Measurements from ENCODE around the gene CHMP4A.

CHMP4A gene

DNA sequence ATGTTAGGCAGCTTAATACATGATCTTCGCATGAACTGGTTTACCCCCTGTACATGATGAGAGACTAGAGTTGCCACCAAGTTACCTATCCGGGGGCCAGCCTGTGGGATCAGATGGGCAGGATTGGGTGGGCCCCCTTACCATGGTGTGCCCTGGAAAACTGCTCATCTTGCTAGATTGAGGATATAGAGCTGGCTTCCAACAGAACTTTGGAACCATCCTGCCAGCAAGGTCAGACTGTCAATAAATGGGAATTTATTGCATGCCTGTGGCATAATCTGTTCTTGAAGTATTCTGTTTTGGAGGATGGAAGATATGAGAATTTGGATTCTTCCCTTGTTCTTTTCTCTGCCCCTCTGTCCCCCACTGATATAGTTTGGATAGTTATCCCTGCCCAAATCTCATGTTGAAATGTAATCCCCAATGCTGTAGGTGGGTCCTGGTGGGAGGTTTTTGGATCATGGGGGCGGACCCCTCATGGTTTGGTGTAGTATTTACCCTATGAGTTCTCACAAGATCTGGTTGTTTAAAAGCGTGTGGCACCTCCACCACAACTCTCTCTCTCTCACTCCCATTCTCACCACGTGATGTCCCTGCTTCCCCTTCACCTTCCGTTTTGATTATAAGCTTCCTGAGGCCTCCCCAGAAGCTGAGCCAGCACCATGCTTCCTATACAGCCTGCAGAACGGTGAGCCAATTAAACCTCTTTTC, 14.3 kb downstream of the CHMP4A start:
- DNase-seq (ENCODE audit: insufficient read length, low spot score) = no peak
- FAIRE-seq = no peak

DNA sequence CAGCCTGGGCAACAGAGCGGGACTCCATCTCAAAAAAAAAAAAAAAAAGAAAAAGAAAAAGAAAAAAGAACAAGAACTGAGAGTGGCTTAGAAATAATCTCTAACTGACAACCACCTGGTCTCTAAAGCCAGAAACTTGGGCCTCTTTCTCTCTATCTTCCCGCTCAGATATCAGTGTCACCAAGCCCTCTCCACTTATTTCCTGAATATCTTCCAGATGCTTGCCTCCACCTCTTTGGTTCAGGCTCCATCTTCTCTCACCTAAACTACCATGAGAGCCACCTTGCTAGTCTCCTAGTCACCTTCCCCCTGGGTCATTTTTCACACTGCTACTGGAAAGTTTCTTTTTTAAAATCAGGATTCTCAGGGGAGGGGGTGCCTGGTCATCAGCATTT, 16.2 kb downstream of the CHMP4A start:
- FAIRE-seq (no peak), DNase-seq (ENCODE audit: insufficient read length, low spot score) (no peak)

DNA sequence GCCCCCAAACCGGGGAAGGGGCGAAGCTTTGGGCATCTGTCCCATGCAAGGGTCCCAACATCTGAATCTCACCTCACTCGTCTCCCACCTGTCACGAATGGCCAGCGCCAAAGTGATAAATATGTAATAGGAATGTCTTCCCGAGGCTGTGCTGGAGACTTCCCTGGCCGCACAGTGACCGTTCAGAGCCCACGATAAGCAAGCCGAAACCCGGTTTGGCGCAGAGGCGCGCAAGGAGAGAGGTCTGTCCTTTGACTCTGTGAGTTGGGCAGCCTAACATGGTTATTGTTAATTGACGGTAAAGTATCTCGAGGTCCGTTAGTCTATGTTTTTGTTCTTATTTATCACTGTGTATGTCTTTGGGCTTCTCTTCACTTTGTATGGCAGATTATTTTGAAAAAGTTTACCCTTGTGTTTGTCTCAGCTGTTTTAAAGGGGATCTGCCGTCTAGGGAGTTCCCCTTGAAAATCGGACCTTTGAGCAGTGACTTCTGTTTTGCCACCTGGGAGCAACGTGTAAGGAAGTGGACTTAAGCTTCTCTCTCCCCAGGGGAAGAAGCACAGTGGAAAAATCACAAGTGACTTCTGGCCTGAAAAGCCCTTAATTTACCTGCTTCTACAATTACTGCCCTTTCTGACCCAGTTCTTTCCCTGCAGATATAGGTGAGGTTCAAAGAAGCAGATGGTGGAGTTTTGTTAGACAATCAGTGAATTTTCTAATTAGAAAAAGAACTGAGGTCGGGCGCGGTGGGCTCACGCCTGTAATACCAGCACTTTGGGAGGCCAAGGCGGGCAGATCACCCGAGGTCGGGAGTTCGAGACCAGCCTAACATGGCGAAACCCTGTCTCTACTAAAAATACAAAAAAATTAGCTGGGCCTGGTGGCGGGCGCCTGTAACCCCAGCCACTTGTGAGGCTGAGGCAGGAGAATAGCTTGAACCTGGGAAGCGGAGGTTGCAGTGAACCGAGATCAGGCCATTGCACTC, 16.9 kb downstream of the CHMP4A start:
- DNase-seq (ENCODE audit: insufficient read length, low spot score) (peak; percentile 20), FAIRE-seq (no peak)

DNA sequence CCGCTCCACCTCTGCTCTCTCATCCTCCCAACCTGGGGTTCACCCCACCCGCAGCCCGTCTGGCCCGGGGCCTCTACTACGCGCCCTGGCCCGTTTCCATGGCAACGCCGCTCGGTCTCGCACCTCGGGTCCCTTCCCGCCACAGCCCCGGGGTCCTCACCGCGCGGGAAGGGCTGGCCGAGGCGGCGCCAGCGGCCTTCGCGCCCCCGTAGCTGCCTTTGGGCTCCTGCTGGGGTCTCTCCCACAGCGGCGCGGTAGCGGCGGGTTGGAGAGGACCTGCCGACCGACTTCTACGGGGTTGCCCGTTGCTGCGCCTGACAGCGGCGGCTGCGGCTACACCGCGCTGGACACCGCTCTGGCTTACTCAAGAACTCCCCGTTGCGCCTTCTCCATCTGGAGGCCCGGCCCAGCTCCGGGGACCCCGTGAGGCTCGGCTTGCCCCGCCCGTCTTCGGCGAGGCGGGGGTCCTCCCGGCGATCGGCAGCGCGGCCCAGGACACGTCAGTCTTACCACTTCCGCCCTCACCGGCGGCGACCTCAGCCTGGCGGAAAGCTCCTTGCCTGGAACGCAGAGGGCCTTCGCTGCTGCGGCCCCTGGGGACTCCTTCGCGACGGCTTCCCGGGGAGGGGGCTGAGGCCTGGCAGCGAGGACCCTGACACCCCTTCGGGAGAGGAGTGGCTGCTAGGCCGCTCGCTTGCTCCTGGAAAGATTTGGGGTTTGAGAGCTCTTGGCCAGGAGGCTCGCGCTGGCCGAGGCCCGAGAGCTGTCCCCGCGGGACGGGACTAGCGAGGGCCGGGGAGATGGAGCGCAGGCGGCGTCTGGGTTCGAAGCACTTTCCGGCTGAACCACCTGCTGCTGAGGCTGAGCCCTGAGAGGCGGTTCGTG, 17.9 kb downstream of the CHMP4A start, which contains the start of gene TM9SF1:
Gene TM9SF1 (minus strand): TSS at position 256 of the 885 bp plus-strand sequence. CDS start 422 bp downstream, outside the sequence.
- FAIRE-seq (no peak), DNase-seq (ENCODE audit: insufficient read length, low spot score) (peak; percentile 66)

DNA sequence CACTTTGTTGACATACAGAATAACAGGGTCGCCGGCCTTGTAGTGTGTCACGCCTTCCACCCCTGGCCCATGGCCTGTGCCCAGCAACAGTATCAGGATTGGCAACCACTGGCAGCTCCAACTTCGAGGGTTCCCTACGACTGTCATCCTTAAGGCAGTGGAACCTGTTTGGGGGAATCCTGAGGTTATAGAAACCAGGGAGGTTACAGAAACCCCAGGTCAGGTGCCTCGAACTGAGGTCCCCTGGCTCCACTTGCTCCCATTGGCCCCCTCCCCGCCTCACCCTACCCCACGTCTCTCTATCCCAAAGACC, 18.5 kb downstream of the CHMP4A start:
- DNase-seq (ENCODE audit: insufficient read length, low spot score) (no peak), FAIRE-seq (no peak)

DNA sequence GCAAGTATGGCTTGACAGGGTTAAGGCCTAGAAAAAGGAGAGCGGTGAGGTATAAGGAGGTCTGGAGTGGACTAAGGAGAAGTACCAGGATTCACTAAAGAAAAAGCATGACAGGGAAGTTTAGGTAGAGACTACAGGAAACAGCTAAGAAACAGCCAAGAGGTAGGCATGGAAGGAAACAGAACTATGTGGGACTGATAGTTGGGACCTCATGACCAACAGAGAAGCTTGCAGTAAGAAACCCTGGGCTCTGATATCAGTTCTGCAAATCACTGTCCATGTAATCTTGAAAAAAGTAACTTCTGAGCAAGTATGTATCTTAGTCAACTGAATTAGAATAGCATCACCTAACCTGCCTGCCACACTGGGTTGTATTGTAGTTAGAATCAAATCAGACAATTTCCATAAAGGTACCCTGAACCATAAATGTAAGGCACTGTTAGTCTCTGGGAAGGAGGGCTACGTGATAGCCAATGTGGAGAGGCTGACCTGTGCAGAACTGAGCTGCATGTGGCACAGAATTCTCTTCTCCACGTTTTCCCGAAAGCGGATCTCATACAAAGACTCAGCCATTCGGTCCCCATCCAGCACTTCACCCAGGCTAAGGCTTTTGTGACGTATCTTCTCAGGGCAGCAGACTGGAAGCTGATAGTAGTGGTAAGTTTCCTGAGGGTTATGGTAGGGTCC, 19.0 kb downstream of the CHMP4A start:
- DNase-seq (ENCODE audit: insufficient read length, low spot score) (no peak), FAIRE-seq (no peak)

DNA sequence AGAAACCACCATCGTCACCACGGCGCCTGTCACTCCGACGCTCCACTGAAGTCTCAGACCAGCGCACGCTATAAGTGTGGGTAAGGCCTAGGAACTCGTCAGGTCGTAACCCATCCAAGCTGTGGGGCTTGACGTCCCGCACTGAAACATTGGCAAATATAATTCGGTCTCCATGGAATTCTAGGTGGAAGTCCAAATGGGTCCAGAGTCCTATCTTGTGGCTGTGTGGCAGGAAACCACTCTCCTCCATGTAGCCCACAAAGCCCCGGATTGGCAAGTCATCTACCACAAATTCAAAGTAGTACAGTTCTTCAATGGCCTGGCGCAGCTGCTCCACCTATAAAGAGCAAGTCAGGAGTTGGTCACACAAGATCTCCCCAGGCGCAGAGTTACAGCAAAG, 20.4 kb downstream of the CHMP4A start:
- FAIRE-seq (no peak), DNase-seq (ENCODE audit: insufficient read length, low spot score) (no peak)

DNA sequence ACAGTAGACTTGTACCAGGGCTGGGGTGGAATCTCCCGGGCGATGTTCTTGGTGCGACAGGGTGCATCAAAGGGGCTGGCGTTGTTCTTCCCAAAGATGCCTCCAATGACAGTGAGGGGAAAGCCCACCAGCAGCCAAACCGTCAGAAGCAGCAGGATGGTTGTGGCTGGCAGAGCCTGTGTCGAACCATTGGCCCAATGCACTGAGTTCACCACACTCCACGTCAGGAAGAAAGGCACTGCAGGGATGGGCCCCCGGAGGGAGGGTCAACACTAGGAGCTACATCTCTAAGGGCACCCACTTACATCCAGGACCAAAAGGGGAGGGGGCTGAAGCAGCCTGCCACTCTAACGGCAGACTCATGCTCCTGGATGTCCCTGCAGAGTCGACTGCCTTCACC, 22.9 kb downstream of the CHMP4A start:
- no peak for FAIRE-seq

DNA sequence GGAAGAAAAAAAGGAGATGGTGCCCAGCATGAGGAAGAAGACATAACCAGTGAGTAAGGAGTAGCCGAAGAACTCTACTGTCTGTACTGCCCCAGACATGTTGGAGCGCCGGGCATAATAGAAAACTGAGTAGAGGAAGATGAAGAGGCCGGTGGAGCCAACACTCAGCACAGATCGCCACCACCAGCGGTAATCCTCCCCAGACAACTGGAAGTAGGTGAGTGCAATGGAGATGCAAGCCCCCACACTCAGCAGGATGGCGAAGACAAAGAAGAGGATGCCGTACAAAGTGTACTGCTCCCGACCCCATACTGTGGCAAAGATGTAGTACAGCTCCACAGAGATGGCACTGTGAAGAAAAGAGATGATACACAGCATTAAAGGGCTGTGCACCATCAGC, 23.8 kb downstream of the CHMP4A start:
- DNase-seq (ENCODE audit: insufficient read length, low spot score) (no peak), FAIRE-seq (no peak)

More for the DNA sequence above, 22.9 kb downstream of the CHMP4A start:
- no peak for DNase-seq (ENCODE audit: insufficient read length, low spot score)

DNA sequence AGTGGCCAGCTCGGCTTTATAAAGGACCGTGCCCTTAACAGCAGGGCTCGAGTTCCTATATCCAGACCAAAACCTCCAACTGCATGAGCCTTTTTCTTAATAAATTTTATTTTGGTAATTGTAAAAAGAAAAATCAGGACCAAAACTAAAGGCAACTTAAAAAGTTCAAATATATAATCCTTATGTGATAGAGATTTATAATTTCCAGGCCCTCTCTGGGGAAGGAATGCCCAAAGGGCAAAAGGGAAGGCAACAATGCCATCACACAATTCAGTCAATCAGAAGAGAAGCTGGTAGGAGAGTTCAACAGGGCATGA, 24.3 kb downstream of the CHMP4A start:
- DNase-seq (ENCODE audit: insufficient read length, low spot score) (no peak), FAIRE-seq (no peak)

DNA sequence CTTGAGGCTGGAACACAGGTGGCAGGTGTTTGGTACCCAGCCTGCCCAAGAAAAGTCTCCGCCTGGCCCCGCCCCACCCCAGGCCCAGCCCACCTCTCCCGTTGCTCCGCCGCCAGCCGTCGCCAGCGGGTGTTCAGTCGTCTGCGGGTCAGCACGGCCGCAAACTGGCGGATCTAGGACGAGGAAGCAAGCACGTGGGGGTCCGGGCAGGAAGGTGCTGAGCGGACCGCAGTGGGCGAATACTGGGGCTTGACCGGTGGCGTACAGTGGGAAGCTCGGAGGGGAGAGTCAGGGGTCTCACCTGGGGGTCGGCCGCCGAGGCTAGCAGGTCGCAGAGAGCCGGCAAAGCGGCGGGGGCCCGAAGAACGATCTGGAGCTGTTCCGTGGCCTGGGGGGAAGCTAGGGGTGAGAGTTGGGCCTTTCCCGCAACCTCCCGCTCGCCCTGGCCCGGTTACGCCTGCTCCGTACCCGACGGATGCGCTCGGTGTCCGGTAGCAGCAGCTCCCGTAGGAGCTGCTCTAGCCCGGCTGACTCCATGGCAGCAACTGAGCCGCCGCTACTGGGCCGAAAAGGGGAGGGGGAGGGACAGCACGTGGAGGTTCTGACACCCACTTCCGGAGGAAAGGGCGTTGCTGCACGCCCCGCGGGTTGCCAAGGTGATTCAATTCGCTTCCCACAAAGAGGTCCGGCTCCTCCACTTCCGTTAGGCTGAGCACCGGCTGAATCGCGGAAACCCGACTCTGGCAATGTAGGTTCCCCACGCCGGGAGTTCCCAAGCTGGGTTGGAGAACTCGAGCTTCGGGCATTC, 24.8 kb downstream of the CHMP4A start, which contains the start of gene IPO4:
Gene IPO4 (minus strand): TSS at position 566 of the 808 bp plus-strand sequence. CDS start 29 bp downstream, at position 537.
- peak; percentile 90 for DNase-seq (ENCODE audit: insufficient read length, low spot score)
- FAIRE-seq = no peak

DNA sequence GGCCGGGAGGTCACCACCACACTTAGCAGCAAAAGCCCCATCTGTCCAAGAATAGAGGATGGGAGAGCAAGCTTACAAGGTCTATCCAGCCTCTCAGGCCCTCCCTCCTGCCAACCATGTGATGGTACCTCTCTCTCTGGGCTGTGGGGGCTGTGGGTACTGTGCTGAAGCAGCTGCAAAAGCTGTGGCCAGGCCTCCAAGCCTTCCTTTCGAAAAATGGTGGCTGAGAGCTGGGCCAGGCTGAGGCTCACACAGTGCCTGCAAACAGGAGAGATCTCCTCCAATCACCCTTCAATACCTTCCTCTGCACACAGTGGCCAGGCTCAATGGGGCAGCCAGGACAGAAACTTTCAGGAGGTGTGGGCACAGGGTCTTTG, 25.8 kb downstream of the CHMP4A start:
- FAIRE-seq = no peak
- DNase-seq (ENCODE audit: insufficient read length, low spot score) = no peak

DNA sequence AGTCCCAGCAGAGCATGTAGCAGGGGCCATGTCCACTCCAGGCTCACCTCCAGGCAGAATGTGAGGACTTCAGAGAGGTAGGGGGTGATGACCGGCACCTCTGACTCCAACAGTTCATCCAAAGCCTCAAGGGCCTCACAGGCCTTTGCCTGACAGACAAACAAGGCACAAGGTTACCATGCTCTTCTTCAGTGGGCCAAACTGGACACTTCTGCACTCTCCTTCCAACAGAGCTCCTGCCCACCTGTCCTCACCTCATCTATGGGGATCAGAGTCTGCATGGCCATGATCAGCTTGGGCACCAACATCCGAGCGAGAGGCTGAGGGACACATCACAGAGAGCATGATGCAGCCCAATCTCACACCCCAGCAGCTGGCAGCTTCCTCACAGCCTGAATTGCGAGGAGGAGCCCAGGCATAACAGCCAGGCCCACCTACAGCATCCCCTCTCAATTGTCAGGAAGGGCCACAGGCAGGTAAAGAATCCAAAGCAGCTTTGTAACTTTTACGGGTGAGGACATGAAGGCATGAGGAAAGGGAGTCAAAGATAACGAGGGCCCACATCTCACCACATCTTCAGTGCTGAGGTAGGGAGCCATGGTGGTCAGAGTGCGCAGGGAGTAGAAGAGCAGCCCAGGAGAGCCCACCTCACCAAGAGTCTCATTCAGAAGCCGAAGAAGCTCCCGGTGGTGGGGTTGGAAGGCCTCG, 26.3 kb downstream of the CHMP4A start:
- DNase-seq (ENCODE audit: insufficient read length, low spot score) = no peak
- FAIRE-seq = no peak

DNA sequence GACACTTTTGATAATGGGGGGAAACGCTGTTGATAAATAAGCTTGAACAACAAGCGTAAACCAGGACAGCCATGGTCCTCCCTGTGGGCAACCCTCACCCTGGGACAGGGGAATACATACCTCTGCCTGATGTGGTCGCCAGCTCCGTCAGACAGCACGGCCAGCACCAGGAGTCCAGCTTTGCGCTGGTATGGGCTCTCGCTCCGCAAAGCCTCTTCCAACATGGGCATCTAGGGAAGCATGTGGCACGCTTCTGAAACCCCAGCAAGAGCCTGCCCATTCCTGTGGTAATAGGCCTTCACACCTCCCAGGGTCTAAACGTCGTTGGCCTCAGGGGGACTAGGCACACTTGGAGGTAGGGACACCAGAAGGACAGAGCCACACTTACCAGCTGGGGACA, 27.5 kb downstream of the CHMP4A start:
- no peak for FAIRE-seq
- DNase-seq (ENCODE audit: insufficient read length, low spot score) = no peak

DNA sequence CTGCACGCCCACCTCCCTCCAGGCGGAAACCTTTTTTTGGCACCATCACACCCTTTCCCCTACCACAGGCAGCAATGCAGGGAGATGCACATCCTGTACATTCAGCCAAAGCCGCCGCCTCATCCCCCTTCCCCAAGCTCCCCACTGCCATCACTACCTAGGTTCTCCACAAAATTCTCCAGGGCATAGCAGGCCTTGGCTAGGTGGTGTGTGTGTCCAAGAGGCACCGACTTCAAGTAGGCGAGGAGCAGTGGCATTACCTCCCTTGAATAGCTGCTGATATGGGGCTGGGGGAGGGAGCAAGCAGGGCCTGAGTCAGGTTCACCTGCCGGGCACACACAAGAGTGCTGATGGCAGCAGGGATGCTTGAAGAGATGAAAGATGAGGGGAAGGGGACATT, 28.3 kb downstream of the CHMP4A start:
- FAIRE-seq = no peak

DNA sequence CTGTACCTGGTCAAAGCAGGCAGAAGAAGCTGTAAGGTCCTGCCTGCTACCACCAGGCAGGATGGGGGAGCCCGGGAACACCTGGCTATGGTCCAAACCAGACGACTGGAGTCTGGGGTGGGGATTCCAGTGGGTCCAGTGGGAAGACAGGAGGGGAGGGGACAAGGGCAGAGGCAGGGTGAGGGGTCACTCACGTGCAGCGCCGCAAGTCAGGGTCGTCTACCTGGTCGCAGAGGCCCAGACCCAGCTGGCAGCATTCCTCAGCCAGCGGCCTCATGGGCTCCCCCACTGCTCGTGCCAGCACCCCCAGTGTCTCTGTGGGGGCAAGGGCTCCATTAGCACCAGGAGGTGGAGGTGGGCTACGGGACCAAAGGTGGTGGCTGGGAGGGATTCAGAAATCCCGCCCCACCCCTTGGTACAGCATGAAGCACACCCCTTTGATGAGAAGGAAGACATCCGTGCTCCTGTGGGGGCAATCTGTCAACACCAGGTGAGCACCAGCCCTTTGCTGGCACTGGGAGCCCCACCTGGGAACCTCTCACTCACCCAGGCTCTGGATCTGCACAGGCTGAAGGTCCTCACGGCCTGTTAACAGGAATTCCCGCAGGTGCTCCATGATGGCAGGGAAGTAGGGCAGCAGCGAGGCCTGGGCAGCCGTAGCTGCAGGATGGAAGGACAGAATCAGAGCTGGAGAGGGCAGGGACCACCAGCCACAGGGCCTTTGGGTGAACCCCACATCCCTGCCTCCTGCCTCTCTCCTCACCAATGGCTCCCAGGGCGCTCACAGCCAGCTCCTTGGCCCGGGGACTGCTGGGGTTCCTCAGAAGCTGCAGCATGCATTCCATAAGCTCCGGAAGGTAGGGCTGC, 29.0 kb downstream of the CHMP4A start:
- no peak for DNase-seq (ENCODE audit: insufficient read length, low spot score)
- FAIRE-seq = no peak

More for the DNA sequence above, 28.3 kb downstream of the CHMP4A start:
- DNase-seq (ENCODE audit: insufficient read length, low spot score) = no peak

DNA sequence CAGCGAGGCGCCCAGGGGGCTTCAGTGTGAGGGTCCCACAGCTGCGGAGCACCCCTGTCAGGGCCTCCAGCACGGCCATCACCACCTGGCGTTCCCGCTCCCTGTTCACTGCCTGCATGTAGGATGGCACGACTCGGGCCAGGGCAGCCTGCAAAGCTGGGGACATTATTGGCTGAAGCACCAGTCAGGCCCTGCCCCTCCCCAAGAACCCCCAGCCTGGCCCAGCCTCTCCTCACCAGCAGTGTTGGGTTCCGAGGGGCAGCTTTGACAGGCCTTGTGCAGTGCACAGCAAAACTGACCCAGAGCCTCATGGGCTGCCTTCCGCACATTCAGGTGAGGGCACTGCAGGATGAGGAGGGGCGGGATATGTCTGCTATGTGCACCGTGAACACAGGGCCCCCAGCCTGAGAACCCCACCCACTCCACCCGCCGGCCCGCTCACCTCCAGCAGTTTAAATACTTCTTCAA, 30.2 kb downstream of the CHMP4A start:
- DNase-seq (ENCODE audit: insufficient read length, low spot score) = no peak
- FAIRE-seq = no peak

All from HTR-8/SVneo (cell line).